OCI-LY1 (cell line): ENCODE data around the gene EML2.

ENCODE experiments used
- H2AFZ ChIP-seq: fragments of 200-600 bp; sonication (generic), shearing (Covaris generic); 2 replicates; pipeline ENCODE4 v1.6.0; 2014; ENCODE audit warnings: antibody characterized with exemption, mild to moderate bottlenecking, low read length
- H3F3A ChIP-seq: fragments of 200-600 bp; sonication (generic), shearing (Covaris generic); 2 replicates; pipeline ENCODE4 v1.6.0; 2014; ENCODE audit warnings: mild to moderate bottlenecking, antibody characterized with exemption, low read length, moderate library complexity; ENCODE audit not compliant: insufficient read depth
- H3K27ac ChIP-seq: fragments of 200-600 bp; sonication (generic); 2 replicates; pipeline ENCODE4 v1.5.1; 2014; ENCODE audit warnings: low read length, mixed run types, mild to moderate bottlenecking, low read depth; ENCODE audit not compliant: poor library complexity, severe bottlenecking
- H3K27me3 ChIP-seq: fragments of 200-600 bp; sonication (generic); 2 replicates; pipeline ENCODE4 v1.6.0; 2014; ENCODE audit warnings: antibody characterized with exemption, mild to moderate bottlenecking, low read length, moderate library complexity; ENCODE audit not compliant: insufficient read depth
- H3K36me3 ChIP-seq: fragments of 200-600 bp; sonication (generic); 2 replicates; pipeline ENCODE4 v1.6.1; 2014; ENCODE audit warnings: mild to moderate bottlenecking, antibody characterized with exemption, low read length, moderate library complexity, mixed read lengths; ENCODE audit not compliant: insufficient read depth
- H3K4me1 ChIP-seq: fragments of 200-600 bp; sonication (generic); 2 replicates; pipeline ENCODE4 v1.5.1; 2014; ENCODE audit warnings: mild to moderate bottlenecking, low read length, moderate library complexity; ENCODE audit not compliant: insufficient read depth, severe bottlenecking
- H3K4me2 ChIP-seq: fragments of 200-600 bp; sonication (generic), shearing (Covaris generic); 2 replicates; pipeline ENCODE4 v1.6.1; 2014; ENCODE audit warnings: low read length
- H3K4me3 ChIP-seq: fragments of 200-600 bp; sonication (generic); 2 replicates; pipeline ENCODE4 v1.5.1; 2014; ENCODE audit warnings: low read length, low read depth, mild to moderate bottlenecking, mixed read lengths; ENCODE audit not compliant: poor library complexity, severe bottlenecking
- H3K79me2 ChIP-seq: fragments of 200-600 bp; shearing (Covaris generic); 2 replicates; pipeline ENCODE4 v1.6.1; 2016; ENCODE audit warnings: mixed run types, low read length, mixed read lengths; ENCODE audit not compliant: insufficient read depth
- H3K9ac ChIP-seq: fragments of 200-600 bp; sonication (generic), shearing (Covaris generic); 2 replicates; pipeline ENCODE4 v1.6.1; 2014; ENCODE audit warnings: mild to moderate bottlenecking, low read length, mixed read lengths
- H3K9me2 ChIP-seq: fragments of 200-600 bp; sonication (generic), shearing (Covaris generic); 2 replicates; pipeline ENCODE4 v1.6.1; 2014; ENCODE audit warnings: low read depth, mild to moderate bottlenecking, low read length, mixed read lengths
- H3K9me3 ChIP-seq: fragments of 200-600 bp; shearing (Covaris generic); 2 replicates; pipeline ENCODE4 v1.6.1; 2014; ENCODE audit warnings: low read length, mixed read lengths
- H4K20me1 ChIP-seq: fragments of 200-600 bp; sonication (generic), shearing (Covaris generic); 2 replicates; pipeline ENCODE4 v1.6.0; 2016; ENCODE audit warnings: mild to moderate bottlenecking, low read length; ENCODE audit not compliant: insufficient read depth
- EZH2 ChIP-seq: fragments of 200-600 bp; sonication (generic), shearing (Covaris generic); IDR thresholded peaks from 2 replicates; pipeline ENCODE4 v1.8.0; 2017; ENCODE audit warnings: borderline replicate concordance, mixed run types, mild to moderate bottlenecking, antibody characterized with exemption, low read length, moderate library complexity, mixed read lengths
- TF ChIP-seq, protein P1 (sequence below): fragments of 200-600 bp; sonication (generic), shearing (Covaris generic); IDR thresholded peaks from 2 replicates; pipeline ENCODE4 v1.5.1; 2017; ENCODE audit warnings: mild to moderate bottlenecking, antibody characterized with exemption, low read length, moderate library complexity, mixed read lengths

EML2 gene

DNA sequence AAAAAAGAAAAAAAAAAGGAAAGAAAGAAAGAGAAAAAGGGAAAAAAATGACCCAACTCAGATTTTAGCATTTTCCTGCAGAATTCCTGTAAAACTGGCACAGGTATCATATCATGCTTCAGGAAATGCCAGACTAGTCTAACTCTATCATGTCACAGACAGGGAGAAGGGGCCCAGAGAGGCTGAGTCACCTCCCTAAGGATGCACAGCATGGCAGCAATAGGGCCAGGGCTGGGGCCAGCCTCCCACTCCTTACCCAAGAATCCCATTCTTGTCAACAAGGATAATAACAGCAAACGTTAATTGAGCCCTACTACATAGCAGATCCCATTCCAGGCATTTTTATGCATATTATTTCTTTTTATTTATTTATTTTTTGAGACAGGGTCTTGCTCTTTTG is 45.7 kb downstream of the EML2 start:
- Histone ChIP-seq H3K9me3 (no peaks in the 10 kb centered on the region), H3K27me3 (no peaks in the 10 kb centered on the region)
- no peak for TF ChIP-seq EZH2
- TF ChIP-seq, protein P1, sequence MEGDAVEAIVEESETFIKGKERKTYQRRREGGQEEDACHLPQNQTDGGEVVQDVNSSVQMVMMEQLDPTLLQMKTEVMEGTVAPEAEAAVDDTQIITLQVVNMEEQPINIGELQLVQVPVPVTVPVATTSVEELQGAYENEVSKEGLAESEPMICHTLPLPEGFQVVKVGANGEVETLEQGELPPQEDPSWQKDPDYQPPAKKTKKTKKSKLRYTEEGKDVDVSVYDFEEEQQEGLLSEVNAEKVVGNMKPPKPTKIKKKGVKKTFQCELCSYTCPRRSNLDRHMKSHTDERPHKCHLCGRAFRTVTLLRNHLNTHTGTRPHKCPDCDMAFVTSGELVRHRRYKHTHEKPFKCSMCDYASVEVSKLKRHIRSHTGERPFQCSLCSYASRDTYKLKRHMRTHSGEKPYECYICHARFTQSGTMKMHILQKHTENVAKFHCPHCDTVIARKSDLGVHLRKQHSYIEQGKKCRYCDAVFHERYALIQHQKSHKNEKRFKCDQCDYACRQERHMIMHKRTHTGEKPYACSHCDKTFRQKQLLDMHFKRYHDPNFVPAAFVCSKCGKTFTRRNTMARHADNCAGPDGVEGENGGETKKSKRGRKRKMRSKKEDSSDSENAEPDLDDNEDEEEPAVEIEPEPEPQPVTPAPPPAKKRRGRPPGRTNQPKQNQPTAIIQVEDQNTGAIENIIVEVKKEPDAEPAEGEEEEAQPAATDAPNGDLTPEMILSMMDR: no peak

GRCh38 chr19:45592366-45592765 is 46.8 kb downstream of the EML2 start:
- H3K4me3 ChIP-seq: no peak overlapping the region
- H3K27me3 ChIP-seq: no peaks in the 10 kb centered on the region
- no peak overlapping the region for H3K9ac ChIP-seq
- no peak overlapping the region for H3K27ac ChIP-seq
- no peak overlapping the region for H3K4me2 ChIP-seq
- H4K20me1 ChIP-seq: no peaks in the 10 kb centered on the region
- no peak overlapping the region for H2AFZ ChIP-seq
- no peaks in the 10 kb centered on the region for H3K36me3 ChIP-seq
- no peaks in the 10 kb centered on the region for H3K9me2 ChIP-seq
- H3F3A ChIP-seq: no peaks in the 10 kb centered on the region
- no peaks in the 10 kb centered on the region for H3K79me2 ChIP-seq
- TF ChIP-seq EZH2: no peak
- TF ChIP-seq, protein P1: no peak
- no peaks in the 10 kb centered on the region for H3K9me3 ChIP-seq
- H3K4me1 ChIP-seq: no peaks in the 10 kb centered on the region

More for the DNA sequence above, 45.7 kb downstream of the EML2 start:
- no peaks in the 10 kb centered on the region for H3K36me3 ChIP-seq
- no peak overlapping the region for H3K27ac ChIP-seq
- no peak overlapping the region for H3K4me3 ChIP-seq
- H2AFZ ChIP-seq: no peak overlapping the region
- H3K9ac ChIP-seq: no peak overlapping the region
- H3K9me2 ChIP-seq: no peaks in the 10 kb centered on the region
- H3K79me2 ChIP-seq: no peaks in the 10 kb centered on the region
- no peaks in the 10 kb centered on the region for H3F3A ChIP-seq
- no peak overlapping the region for H3K4me2 ChIP-seq
- H3K4me1 ChIP-seq: no peaks in the 10 kb centered on the region
- H4K20me1 ChIP-seq: no peaks in the 10 kb centered on the region

GRCh38 chr19:45591638-45592005 is 47.6 kb downstream of the EML2 start:
- Histone ChIP-seq H3K4me1 (no peaks in the 10 kb centered on the region), H3K4me2 (no peak overlapping the region), H3K4me3 (no peak overlapping the region), H4K20me1 (no peaks in the 10 kb centered on the region), H3F3A (no peaks in the 10 kb centered on the region), H3K36me3 (no peaks in the 10 kb centered on the region), H2AFZ (no peak overlapping the region), H3K79me2 (no peaks in the 10 kb centered on the region), H3K27me3 (no peaks in the 10 kb centered on the region), H3K9me3 (no peaks in the 10 kb centered on the region), H3K9ac (no peak overlapping the region), H3K27ac (no peak overlapping the region), H3K9me2 (no peaks in the 10 kb centered on the region)
- no peak for TF ChIP-seq EZH2
- TF ChIP-seq, protein P1: no peak
